Keratinocyte (primary cell): ENCODE data around the gene SEC16B. TPM values are rescaled to one million over a fixed set of nuclear protein-coding genes. Genes with fewer than 3 reads are reported as not detected.

Source experiments
- DNase-seq: peaks from one replicate; pipeline ENCODE4 v3.0.0-alpha.2; 2011; ENCODE audit warnings: low read depth, missing footprints, low spot score
- FAIRE-seq: peaks from 2 replicates; lab custom pipeline; 2011; peaks lifted over from hg19 to GRCh38; lab: Jason Lieb, UNC
- H2AFZ ChIP-seq: 2 replicates; pipeline ENCODE4 v1.6.0; 2012; ENCODE audit warnings: low read length, control low read depth, inconsistent platforms; ENCODE audit not compliant: control insufficient read depth
- H3K27ac ChIP-seq: 2 replicates; pipeline ENCODE4 v1.5.1; 2011; ENCODE audit warnings: low read length; ENCODE audit not compliant: control insufficient read depth, insufficient read depth
- H3K27me3 ChIP-seq: 3 replicates; pipeline ENCODE4 v1.6.0; 2011; ENCODE audit warnings: low read length; ENCODE audit not compliant: control insufficient read depth, insufficient read depth; ENCODE audit errors: extremely low read depth
- H3K36me3 ChIP-seq, 2 experiments: 2 replicates in 1 of 2; 3 replicates in 1 of 2; pipeline ENCODE4 v1.5.1; 2011; ENCODE audit warnings: low read length in 2 of 2, mild to moderate bottlenecking in 1 of 2; ENCODE audit not compliant: control insufficient read depth in 2 of 2, insufficient read depth in 2 of 2; ENCODE audit errors: extremely low read depth in 1 of 2
- H3K4me1 ChIP-seq: 3 replicates; pipeline ENCODE4 v1.5.1; 2011; ENCODE audit warnings: low read length; ENCODE audit not compliant: control insufficient read depth, insufficient read depth; ENCODE audit errors: extremely low read depth
- H3K4me2 ChIP-seq: 3 replicates; pipeline ENCODE4 v1.6.0; 2011; ENCODE audit warnings: low read depth, low read length; ENCODE audit not compliant: control insufficient read depth, insufficient read depth; ENCODE audit errors: extremely low read depth
- H3K4me3 ChIP-seq, 3 experiments: fragments of 200-600 bp in 1 of 3; sonication (generic) in 1 of 3; 2 replicates in 2 of 3; 3 replicates in 1 of 3; pipeline ENCODE4 v1.5.1; 2011 to 2016; ENCODE audit warnings: low read length in 3 of 3, mild to moderate bottlenecking in 3 of 3, control low read depth in 2 of 3, inconsistent platforms in 1 of 3, low read depth in 1 of 3, mixed read lengths in 1 of 3, mixed run types in 1 of 3, moderate library complexity in 1 of 3; ENCODE audit not compliant: control insufficient read depth in 2 of 3, insufficient read depth in 2 of 3; ENCODE audit errors: extremely low read depth in 1 of 3
- H3K79me2 ChIP-seq: 2 replicates; pipeline ENCODE4 v1.6.0; 2012; ENCODE audit warnings: low read length; ENCODE audit not compliant: control insufficient read depth, insufficient read depth
- H3K9ac ChIP-seq: 3 replicates; pipeline ENCODE4 v1.6.0; 2011; ENCODE audit warnings: low read length; ENCODE audit not compliant: control insufficient read depth, insufficient read depth; ENCODE audit errors: extremely low read depth
- H3K9me1 ChIP-seq: 3 replicates; pipeline ENCODE4 v1.6.0; 2011; ENCODE audit warnings: low read length; ENCODE audit not compliant: control insufficient read depth, insufficient read depth; ENCODE audit errors: extremely low read depth
- H3K9me3 ChIP-seq: 2 replicates; pipeline ENCODE4 v1.5.1; 2012; ENCODE audit warnings: low read depth, low read length; ENCODE audit not compliant: control insufficient read depth
- H4K20me1 ChIP-seq: 3 replicates; pipeline ENCODE4 v1.6.0; 2011; ENCODE audit warnings: low read length; ENCODE audit not compliant: control insufficient read depth, insufficient read depth; ENCODE audit errors: extremely low read depth
- EZH2 ChIP-seq: IDR thresholded peaks from one replicate; pipeline ENCODE4 v1.6.1; 2012; ENCODE audit warnings: inconsistent platforms, mild to moderate bottlenecking, low read length, moderate library complexity
- dilution Hi-C: fragments of 300-500 bp; cut with MboI; formaldehyde crosslinking; loops from one replicate; pipeline ENCODE4 v1.7.0; 2020; ENCODE audit warnings: low sequenced_read_pairs; ENCODE audit not compliant: extremely low pct_ligation_motif_present
- polyA plus RNA-seq, 5 experiments: library from polyadenylated mRNA; depleted of rRNA in 3 of 5; stranded (reverse) in 3 of 5; stranded (forward) in 1 of 5; unstranded in 1 of 5; fragments of >200 nt; gene quantifications; 1 replicate in 1 of 5; 2 replicates in 3 of 5; 3 replicates in 1 of 5; pipeline versions ENCODE4 v1.2.1 to v1.2.3, GENCODE V29; 2011 to 2012; ENCODE audit warnings: missing spikeins in 2 of 5, low read depth in 1 of 5, low replicate concordance in 1 of 5
- TF ChIP-seq, protein P1 (sequence below), 3 experiments: IDR thresholded peaks in 1 of 3; conservative IDR thresholded peaks in 1 of 3; optimal IDR thresholded peaks in 1 of 3; 2 replicates in 2 of 3; 3 replicates in 1 of 3; pipeline versions ENCODE3 to v1.5.1; 2011; ENCODE audit warnings: low read length in 3 of 3, mild to moderate bottlenecking in 3 of 3, moderate library complexity in 2 of 3, control low read depth in 1 of 3, inconsistent platforms in 1 of 3; ENCODE audit not compliant: insufficient read depth in 2 of 3; ENCODE audit errors: extremely low read depth in 1 of 3

SEC16B gene
- polyA plus RNA-seq, 1 donor (not counting 4 experiments of a cell fraction or from before 2014, with no cell fraction given) = 1.2 TPM

DNA sequence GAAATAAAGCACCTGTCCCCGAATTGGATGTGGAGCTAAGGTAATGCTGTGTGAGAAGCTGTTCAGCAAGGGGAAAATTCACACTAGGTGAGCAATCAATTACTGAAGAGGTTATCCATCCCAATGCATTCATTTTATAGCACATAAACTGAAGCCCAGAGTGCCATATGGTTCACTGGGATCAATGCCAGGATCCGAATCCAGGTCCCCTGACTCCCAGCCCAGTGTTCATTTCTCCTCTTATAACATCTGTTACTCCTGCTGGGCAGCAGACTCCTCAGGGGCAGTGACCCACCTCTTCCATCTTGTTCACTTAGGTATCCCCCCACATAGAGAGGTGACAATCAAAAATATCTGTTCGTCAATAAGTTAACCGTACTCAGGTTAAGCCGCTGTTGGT, 13.2 kb upstream of the SEC16B start:
- dilution Hi-C loops = no loop called here
- Histone ChIP-seq H3K79me2 (no peaks in the 10 kb centered on the region), H3K9me3 (no peaks in the 10 kb centered on the region), H3K36me3 (no peaks in the 10 kb centered on the region), H3K27me3 (no peaks in the 10 kb centered on the region), H3K27ac (no peak overlapping the region), H3K4me1 (peaks cover 16% of the 10 kb centered on the region), H3K4me3 (no peak overlapping the region), H3K9ac (no peak overlapping the region), H3K4me2 (no peak overlapping the region), H2AFZ (no peak overlapping the region), H4K20me1 (no peaks in the 10 kb centered on the region), H3K9me1 (no peaks in the 10 kb centered on the region)
- DNase-seq (no peak), FAIRE-seq (no peak)
- TF ChIP-seq, protein P1, sequence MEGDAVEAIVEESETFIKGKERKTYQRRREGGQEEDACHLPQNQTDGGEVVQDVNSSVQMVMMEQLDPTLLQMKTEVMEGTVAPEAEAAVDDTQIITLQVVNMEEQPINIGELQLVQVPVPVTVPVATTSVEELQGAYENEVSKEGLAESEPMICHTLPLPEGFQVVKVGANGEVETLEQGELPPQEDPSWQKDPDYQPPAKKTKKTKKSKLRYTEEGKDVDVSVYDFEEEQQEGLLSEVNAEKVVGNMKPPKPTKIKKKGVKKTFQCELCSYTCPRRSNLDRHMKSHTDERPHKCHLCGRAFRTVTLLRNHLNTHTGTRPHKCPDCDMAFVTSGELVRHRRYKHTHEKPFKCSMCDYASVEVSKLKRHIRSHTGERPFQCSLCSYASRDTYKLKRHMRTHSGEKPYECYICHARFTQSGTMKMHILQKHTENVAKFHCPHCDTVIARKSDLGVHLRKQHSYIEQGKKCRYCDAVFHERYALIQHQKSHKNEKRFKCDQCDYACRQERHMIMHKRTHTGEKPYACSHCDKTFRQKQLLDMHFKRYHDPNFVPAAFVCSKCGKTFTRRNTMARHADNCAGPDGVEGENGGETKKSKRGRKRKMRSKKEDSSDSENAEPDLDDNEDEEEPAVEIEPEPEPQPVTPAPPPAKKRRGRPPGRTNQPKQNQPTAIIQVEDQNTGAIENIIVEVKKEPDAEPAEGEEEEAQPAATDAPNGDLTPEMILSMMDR (optimal IDR thresholded peaks at IDR 0.05 in 1 of 3, IDR thresholded peaks at IDR 0.05 in 1 of 3, conservative IDR thresholded peaks at IDR 0.05 in 1 of 3; ENCODE audit: extremely low read depth in 1 of 3, insufficient read depth in 2 of 3, low read length in 3 of 3) = no peak
- TF ChIP-seq EZH2 = no peak

DNA sequence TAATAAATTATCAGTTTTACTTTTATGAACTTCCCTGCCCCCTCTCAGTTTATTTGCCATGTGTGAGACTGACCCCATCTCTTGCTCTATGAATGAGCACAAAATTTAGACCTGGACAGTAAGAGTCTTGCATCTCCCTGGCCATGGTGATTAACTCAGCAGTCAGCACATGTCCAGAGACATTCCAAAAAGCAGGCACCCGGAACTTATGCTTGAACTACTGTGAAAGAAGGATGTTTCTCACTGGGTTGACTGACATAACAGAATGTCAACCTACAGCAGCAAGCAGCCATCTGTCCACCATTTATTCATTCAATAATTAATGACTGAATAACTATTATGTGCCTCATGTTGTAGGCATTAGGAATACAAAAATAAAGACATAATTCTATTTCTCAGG, 11.3 kb upstream of the SEC16B start:
- no peak overlapping the region for H3K4me3 ChIP-seq
- no peaks in the 10 kb centered on the region for H3K27me3 ChIP-seq
- no peaks in the 10 kb centered on the region for H3K9me3 ChIP-seq
- H3K9ac ChIP-seq = no peak overlapping the region
- DNase-seq = no peak
- H2AFZ ChIP-seq = no peak overlapping the region
- no peaks in the 10 kb centered on the region for H4K20me1 ChIP-seq
- H3K27ac ChIP-seq = no peak overlapping the region
- H3K4me2 ChIP-seq = no peak overlapping the region
- FAIRE-seq = no peak
- H3K79me2 ChIP-seq = no peaks in the 10 kb centered on the region
- H3K9me1 ChIP-seq = no peaks in the 10 kb centered on the region
- peaks cover 25% of the 10 kb centered on the region for H3K4me1 ChIP-seq
- no peaks in the 10 kb centered on the region for H3K36me3 ChIP-seq
- TF ChIP-seq, protein P1 (optimal IDR thresholded peaks at IDR 0.05 in 1 of 3, IDR thresholded peaks at IDR 0.05 in 1 of 3, conservative IDR thresholded peaks at IDR 0.05 in 1 of 3; ENCODE audit: extremely low read depth in 1 of 3, insufficient read depth in 2 of 3, low read length in 3 of 3) = no peak
- TF ChIP-seq EZH2 = no peak
- dilution Hi-C loops = no loop called here
